ENCODE measurements around the gene DET1. TPM values are rescaled to one million over a fixed set of nuclear protein-coding genes. Genes with fewer than 3 reads are reported as not detected.

DET1 gene
- total and polyA plus RNA-seq, 2 of the 13 experiments (the other 11 are each of a cell fraction or from before 2014, with no cell fraction given) = 2.2 to 4.2 TPM

DNA sequence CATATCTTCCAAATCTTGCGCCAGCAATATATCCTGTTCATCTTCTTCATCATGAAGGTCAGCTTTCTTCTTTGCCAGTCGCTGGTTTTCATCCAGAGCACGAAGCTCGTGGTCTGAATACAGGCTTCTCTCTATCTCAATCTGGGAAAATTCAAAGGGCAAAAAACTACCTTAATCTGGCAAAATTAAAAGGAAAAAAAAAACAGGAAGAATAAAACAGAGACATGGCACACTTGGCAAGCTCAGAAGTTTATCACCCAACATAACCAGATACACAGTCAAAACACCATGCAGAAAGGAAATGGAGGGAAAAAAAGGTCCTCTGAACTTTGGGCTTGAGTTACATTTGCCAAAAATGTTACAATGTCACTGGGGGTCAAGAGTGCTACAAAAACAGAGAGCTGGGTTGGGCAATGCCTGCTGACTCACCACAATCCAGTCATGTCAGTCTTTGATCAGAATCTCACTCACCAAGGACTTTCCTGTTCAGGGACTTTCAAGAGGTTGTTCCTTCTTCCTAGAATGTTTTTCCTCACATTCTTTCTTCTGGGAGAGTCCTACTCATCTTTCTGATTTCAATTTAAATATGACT lies 80.8 kb downstream of the DET1 start (continued):
- TF ChIP-seq HOXA3 (CRISPR knock-in tag; IDR thresholded peaks at IDR 0.05) (peak; percentile 75), ZSCAN22 (CRISPR knock-in tag; IDR thresholded peaks at IDR 0.05) (0 out of 2 replicates have a peak, but pooled peaks have one; percentile 15), HOXA5 (CRISPR knock-in tag; IDR thresholded peaks at IDR 0.05) (peak; percentile 63; the same call in 1 of the 2 replicates), IRX3 (CRISPR knock-in tag; IDR thresholded peaks at IDR 0.05; ENCODE audit: borderline replicate concordance, low read depth) (no peak), MZF1 (CRISPR knock-in tag; IDR thresholded peaks at IDR 0.05; ENCODE audit: borderline replicate concordance) (no peak), MAFK (conservative IDR thresholded peaks at IDR 0.05 in 1 of 2, IDR thresholded peaks at IDR 0.05 in 1 of 2; ENCODE audit: low read length in 2 of 2) (peak; percentile 81 to 89), KDM3A (CRISPR knock-in tag; IDR thresholded peaks at IDR 0.05; ENCODE audit: low read depth) (no peak), ZNF557 (CRISPR knock-in tag; IDR thresholded peaks at IDR 0.05) (0 out of 2 replicates have a peak, but pooled peaks have one; percentile 38), RNF2 (conservative IDR thresholded peaks at IDR 0.05; ENCODE audit: low read depth) (no peak), TEAD2 (CRISPR knock-in tag; IDR thresholded peaks at IDR 0.05) (no peak), EHMT2 (IDR thresholded peaks at IDR 0.05; ENCODE audit: borderline replicate concordance, low read depth, low read length) (peak; percentile 70)
- TF ChIP-seq, protein P1, sequence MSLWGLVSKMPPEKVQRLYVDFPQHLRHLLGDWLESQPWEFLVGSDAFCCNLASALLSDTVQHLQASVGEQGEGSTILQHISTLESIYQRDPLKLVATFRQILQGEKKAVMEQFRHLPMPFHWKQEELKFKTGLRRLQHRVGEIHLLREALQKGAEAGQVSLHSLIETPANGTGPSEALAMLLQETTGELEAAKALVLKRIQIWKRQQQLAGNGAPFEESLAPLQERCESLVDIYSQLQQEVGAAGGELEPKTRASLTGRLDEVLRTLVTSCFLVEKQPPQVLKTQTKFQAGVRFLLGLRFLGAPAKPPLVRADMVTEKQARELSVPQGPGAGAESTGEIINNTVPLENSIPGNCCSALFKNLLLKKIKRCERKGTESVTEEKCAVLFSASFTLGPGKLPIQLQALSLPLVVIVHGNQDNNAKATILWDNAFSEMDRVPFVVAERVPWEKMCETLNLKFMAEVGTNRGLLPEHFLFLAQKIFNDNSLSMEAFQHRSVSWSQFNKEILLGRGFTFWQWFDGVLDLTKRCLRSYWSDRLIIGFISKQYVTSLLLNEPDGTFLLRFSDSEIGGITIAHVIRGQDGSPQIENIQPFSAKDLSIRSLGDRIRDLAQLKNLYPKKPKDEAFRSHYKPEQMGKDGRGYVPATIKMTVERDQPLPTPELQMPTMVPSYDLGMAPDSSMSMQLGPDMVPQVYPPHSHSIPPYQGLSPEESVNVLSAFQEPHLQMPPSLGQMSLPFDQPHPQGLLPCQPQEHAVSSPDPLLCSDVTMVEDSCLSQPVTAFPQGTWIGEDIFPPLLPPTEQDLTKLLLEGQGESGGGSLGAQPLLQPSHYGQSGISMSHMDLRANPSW (CRISPR knock-in tag; IDR thresholded peaks at IDR 0.05; ENCODE audit: borderline replicate concordance) = no peak
- TF ChIP-seq, protein P2, sequence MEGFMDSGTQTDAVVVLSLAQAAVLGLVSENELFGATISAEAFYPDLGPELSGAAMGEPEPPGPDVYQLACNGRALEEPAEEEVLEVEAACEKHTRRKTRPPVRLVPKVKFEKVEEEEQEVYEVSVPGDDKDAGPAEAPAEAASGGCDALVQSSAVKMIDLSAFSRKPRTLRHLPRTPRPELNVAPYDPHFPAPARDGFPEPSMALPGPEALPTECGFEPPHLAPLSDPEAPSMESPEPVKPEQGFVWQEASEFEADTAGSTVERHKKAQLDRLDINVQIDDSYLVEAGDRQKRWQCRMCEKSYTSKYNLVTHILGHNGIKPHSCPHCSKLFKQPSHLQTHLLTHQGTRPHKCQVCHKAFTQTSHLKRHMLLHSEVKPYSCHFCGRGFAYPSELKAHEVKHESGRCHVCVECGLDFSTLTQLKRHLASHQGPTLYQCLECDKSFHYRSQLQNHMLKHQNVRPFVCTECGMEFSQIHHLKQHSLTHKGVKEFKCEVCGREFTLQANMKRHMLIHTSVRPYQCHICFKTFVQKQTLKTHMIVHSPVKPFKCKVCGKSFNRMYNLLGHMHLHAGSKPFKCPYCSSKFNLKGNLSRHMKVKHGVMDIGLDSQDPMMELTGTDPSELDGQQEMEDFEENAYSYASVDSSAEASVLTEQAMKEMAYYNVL (CRISPR knock-in tag; IDR thresholded peaks at IDR 0.05; ENCODE audit: borderline replicate concordance) = peak; percentile 72; the same call in 1 of the 2 replicates
- TF ChIP-seq, protein P3, sequence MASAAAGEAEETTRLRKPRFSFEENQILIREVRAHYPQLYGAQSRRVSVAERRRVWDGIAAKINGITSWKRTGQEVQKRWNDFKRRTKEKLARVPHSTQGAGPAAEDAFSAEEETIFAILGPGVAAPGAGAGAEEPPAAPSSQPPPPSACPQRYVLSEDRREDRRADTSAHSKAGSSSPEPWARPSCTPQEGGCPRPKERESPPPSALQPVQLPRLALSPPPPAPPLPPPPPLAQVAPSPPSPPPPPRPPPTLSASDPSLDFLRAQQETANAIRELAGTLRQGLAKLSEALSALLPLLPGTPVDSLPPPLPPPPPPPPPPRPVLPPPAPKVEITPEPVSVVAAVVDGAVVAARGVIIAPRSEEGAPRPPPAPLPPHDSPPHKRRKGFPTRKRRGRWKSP (CRISPR knock-in tag; IDR thresholded peaks at IDR 0.05) = peak; percentile 40; the same call in 1 of the 2 replicates
- TF ChIP-seq, protein P4, sequence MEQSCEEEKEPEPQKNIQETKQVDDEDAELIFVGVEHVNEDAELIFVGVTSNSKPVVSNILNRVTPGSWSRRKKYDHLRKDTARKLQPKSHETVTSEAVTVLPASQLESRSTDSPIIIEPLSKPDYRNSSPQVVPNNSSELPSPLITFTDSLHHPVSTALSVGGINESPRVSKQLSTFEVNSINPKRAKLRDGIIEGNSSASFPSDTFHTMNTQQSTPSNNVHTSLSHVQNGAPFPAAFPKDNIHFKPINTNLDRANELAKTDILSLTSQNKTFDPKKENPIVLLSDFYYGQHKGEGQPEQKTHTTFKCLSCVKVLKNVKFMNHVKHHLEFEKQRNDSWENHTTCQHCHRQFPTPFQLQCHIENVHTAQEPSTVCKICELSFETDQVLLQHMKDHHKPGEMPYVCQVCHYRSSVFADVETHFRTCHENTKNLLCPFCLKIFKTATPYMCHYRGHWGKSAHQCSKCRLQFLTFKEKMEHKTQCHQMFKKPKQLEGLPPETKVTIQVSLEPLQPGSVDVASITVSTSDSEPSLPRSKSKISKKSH (CRISPR knock-in tag; IDR thresholded peaks at IDR 0.05; ENCODE audit: borderline replicate concordance) = no peak
- TF ChIP-seq, protein P5, sequence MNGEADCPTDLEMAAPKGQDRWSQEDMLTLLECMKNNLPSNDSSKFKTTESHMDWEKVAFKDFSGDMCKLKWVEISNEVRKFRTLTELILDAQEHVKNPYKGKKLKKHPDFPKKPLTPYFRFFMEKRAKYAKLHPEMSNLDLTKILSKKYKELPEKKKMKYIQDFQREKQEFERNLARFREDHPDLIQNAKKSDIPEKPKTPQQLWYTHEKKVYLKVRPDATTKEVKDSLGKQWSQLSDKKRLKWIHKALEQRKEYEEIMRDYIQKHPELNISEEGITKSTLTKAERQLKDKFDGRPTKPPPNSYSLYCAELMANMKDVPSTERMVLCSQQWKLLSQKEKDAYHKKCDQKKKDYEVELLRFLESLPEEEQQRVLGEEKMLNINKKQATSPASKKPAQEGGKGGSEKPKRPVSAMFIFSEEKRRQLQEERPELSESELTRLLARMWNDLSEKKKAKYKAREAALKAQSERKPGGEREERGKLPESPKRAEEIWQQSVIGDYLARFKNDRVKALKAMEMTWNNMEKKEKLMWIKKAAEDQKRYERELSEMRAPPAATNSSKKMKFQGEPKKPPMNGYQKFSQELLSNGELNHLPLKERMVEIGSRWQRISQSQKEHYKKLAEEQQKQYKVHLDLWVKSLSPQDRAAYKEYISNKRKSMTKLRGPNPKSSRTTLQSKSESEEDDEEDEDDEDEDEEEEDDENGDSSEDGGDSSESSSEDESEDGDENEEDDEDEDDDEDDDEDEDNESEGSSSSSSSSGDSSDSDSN (CRISPR knock-in tag; IDR thresholded peaks at IDR 0.05) = no peak
- TF ChIP-seq, protein P6, sequence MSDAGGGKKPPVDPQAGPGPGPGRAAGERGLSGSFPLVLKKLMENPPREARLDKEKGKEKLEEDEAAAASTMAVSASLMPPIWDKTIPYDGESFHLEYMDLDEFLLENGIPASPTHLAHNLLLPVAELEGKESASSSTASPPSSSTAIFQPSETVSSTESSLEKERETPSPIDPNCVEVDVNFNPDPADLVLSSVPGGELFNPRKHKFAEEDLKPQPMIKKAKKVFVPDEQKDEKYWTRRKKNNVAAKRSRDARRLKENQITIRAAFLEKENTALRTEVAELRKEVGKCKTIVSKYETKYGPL (CRISPR knock-in tag; IDR thresholded peaks at IDR 0.05) = 0 out of 2 replicates have a peak, but pooled peaks have one; percentile 22
